AG04450 (cell line): ENCODE results near the gene CAMK2D. TPM values are rescaled to one million over a fixed set of nuclear protein-coding genes. Genes with fewer than 3 reads are reported as not detected.

Source experiments
- CTCF ChIA-PET: fragments of 300-600, 350-600 bp; formaldehyde crosslinking; extraction: SDS; loops from one replicate; lab custom pipeline; 2022; ENCODE audit warnings: antibody characterized with exemption, inconsistent platforms; lab: Charles Lee
- POLR2A ChIA-PET: fragments of 350-600 bp; formaldehyde crosslinking; extraction: SDS; loops from one replicate; lab custom pipeline; 2021; ENCODE audit warnings: antibody characterized with exemption, inconsistent platforms; lab: Yijun Ruan, JAX
- DNase-seq: peaks from one replicate; pipeline ENCODE4 v3.0.0-alpha.2; 2011; ENCODE audit warnings: low read depth, low spot score
- H3K27ac ChIP-seq: one replicate; pipeline ENCODE4 v1.5.1; 2012; ENCODE audit warnings: low read depth, low read length, control low read depth
- H3K27me3 ChIP-seq: one replicate; pipeline ENCODE4 v1.6.0; 2012; ENCODE audit warnings: low read length; ENCODE audit not compliant: control insufficient read depth, insufficient read depth
- H3K4me3 ChIP-seq: 2 replicates; pipeline ENCODE4 v1.5.1; 2011; ENCODE audit warnings: mild to moderate bottlenecking, low read depth, low read length, control low read depth
- H3K9me3 ChIP-seq: 2 replicates; pipeline ENCODE4 v1.5.1; 2012; ENCODE audit warnings: low read length; ENCODE audit not compliant: control insufficient read depth, insufficient read depth
- CTCF ChIP-seq: IDR thresholded peaks from 2 replicates; pipeline ENCODE4 v1.5.1; 2011; ENCODE audit warnings: low read depth, low read length, control low read depth, inconsistent platforms
- polyA plus RNA-seq: library from polyadenylated mRNA; depleted of rRNA; stranded (reverse); fragments of >200 nt; gene quantifications from 2 replicates; pipeline ENCODE4 v1.2.3, GENCODE V29; 2011

CAMK2D gene
- polyA plus RNA-seq, 1 experiment = 105 TPM

- CTCF ChIA-PET = no interaction called here
- DNase-seq = peak; percentile 23
Observed at GRCh38 chr4:113637363-113637762, 124.2 kb downstream of the CAMK2D start.

GRCh38 chr4:113636877-113637276, 124.7 kb downstream of the CAMK2D start:
- TF ChIP-seq CTCF = no peak
- Histone ChIP-seq H3K27ac (no peak overlapping the region), H3K4me3 (no peak overlapping the region), H3K27me3 (no peaks in the 10 kb centered on the region), H3K9me3 (no peaks in the 10 kb centered on the region)
- DNase-seq = peak; percentile 20
- CTCF ChIA-PET = interaction anchor here (0.6 to 1.4 kb wide), 2 partner anchors 39 to 89 kb away, joined by 3 read pairs; no protein-coding TSS in a partner anchor
- POLR2A ChIA-PET = no interaction called here

More at GRCh38 chr4:113637363-113637762, 124.2 kb downstream of the CAMK2D start:
- no peaks in the 10 kb centered on the region for H3K27me3 ChIP-seq
- no peak for TF ChIP-seq CTCF
- H3K4me3 ChIP-seq = no peak overlapping the region
- POLR2A ChIA-PET = no interaction called here
- no peaks in the 10 kb centered on the region for H3K9me3 ChIP-seq
- no peak overlapping the region for H3K27ac ChIP-seq

GRCh38 chr4:113636438-113636818, 125.1 kb downstream of the CAMK2D start:
- ChIA-PET CTCF (interaction anchor here (0.6 to 1.4 kb wide), 2 partner anchors 39 to 89 kb away, joined by 3 read pairs; no protein-coding TSS in a partner anchor), POLR2A (no interaction called here)
- Histone ChIP-seq H3K4me3 (no peak overlapping the region), H3K9me3 (no peaks in the 10 kb centered on the region), H3K27me3 (no peaks in the 10 kb centered on the region), H3K27ac (no peak overlapping the region)
- no peak for DNase-seq
- no peak for TF ChIP-seq CTCF

- POLR2A ChIA-PET = no interaction called here
- H3K4me3 ChIP-seq = no peak overlapping the region
- peak; percentile 49 for DNase-seq
- TF ChIP-seq CTCF = no peak
- CTCF ChIA-PET = interaction anchor here (1.0 to 1.4 kb wide), 2 partner anchors 88 to 241 kb away, joined by 3 to 4 read pairs; no protein-coding TSS in a partner anchor
- no peak overlapping the region for H3K27ac ChIP-seq
- H3K9me3 ChIP-seq = no peaks in the 10 kb centered on the region
- H3K27me3 ChIP-seq = no peaks in the 10 kb centered on the region
Observed at GRCh38 chr4:113635739-113636437, 125.7 kb downstream of the CAMK2D start.

GRCh38 chr4:113634081-113634969, 127.2 kb downstream of the CAMK2D start:
- POLR2A ChIA-PET = no interaction called here
- no peak for DNase-seq
- CTCF ChIA-PET = interaction anchor here (0.6 kb wide), 1 partner anchor 683 kb away, joined by 3 read pairs; no protein-coding TSS in a partner anchor

More at GRCh38 chr4:113634081-113634969, 127.2 kb downstream of the CAMK2D start:
- Histone ChIP-seq H3K4me3 (no peak overlapping the region), H3K9me3 (no peaks in the 10 kb centered on the region), H3K27me3 (no peaks in the 10 kb centered on the region), H3K27ac (no peak overlapping the region)
- TF ChIP-seq CTCF = no peak
